Fibroblast of skin of left biceps (primary cell): ENCODE data around the gene PRDX2.

ENCODE experiments used
- DNase-seq, 2 experiments: peaks; one replicate each; pipeline ENCODE4 v3.0.0-alpha.2; 2013; ENCODE audit warnings: low read depth in 2 of 2

Gene PRDX2

GRCh38 chr19:12779162-12779993, 22.2 kb downstream of the PRDX2 start:
- DNase-seq = peak; percentile 73 to 74

- DNase-seq = no peak
These were observed 22.8 kb downstream of the PRDX2 start for GRCh38 chr19:12778905-12779161.

GRCh38 chr19:12778017-12778904, 23.3 kb downstream of the PRDX2 start:
- DNase-seq = no peak

- no peak for DNase-seq
These were observed 24.2 kb downstream of the PRDX2 start for GRCh38 chr19:12777217-12778016.

GRCh38 chr19:12774588-12775555, 26.7 kb downstream of the PRDX2 start, which contains the start of gene HOOK2:
TSS of gene HOOK2 (minus strand) at chr19:12775552. CDS start at chr19:12775449, 103 bp downstream.
- no peak for DNase-seq

- DNase-seq = no peak
These were observed 28.0 kb downstream of the PRDX2 start for GRCh38 chr19:12773571-12773970.

GRCh38 chr19:12772323-12772722, 29.3 kb downstream of the PRDX2 start:
- no peak for DNase-seq

GRCh38 chr19:12770922-12771321, 30.7 kb downstream of the PRDX2 start:
- DNase-seq = no peak

GRCh38 chr19:12769689-12770088, 31.9 kb downstream of the PRDX2 start:
- no peak for DNase-seq

GRCh38 chr19:12767666-12768065, 33.9 kb downstream of the PRDX2 start:
- no peak for DNase-seq

GRCh38 chr19:12767150-12767549, 34.5 kb downstream of the PRDX2 start:
- DNase-seq = no peak

- no peak for DNase-seq
These were observed 35.5 kb downstream of the PRDX2 start for GRCh38 chr19:12766051-12766521.

GRCh38 chr19:12764698-12765097, 36.9 kb downstream of the PRDX2 start:
- DNase-seq = no peak

GRCh38 chr19:12763100-12763499, 38.5 kb downstream of the PRDX2 start:
- DNase-seq = no peak

- DNase-seq = no peak
These were observed 41.9 kb downstream of the PRDX2 start for GRCh38 chr19:12759686-12760085.

- DNase-seq = no peak
These were observed 43.9 kb downstream of the PRDX2 start for GRCh38 chr19:12757544-12758274.

GRCh38 chr19:12756150-12756883, 45.3 kb downstream of the PRDX2 start:
- DNase-seq = no peak

GRCh38 chr19:12754465-12755196, 47.0 kb downstream of the PRDX2 start:
- no peak for DNase-seq
